Endothelial cell of umbilical vein (primary cell): ENCODE measurements around the gene OGFRL1. TPM values are rescaled to one million over a fixed set of nuclear protein-coding genes. Genes with fewer than 3 reads are reported as not detected.

ENCODE experiments used
- BruUV-seq: library from RNA; stranded (reverse); fragments of 400-500 nt; replicated peaks from 2 replicates; lab custom pipeline; 2021; lab: Mats Ljungman, UMichigan
- CTCF ChIA-PET: fragments of 300-600, 350-600 bp; sonication (Branson Sonifier 250); formaldehyde crosslinking; loops from one replicate; lab custom pipeline; 2021; ENCODE audit warnings: antibody characterized with exemption, inconsistent platforms; lab: Charles Lee
- POLR2A ChIA-PET: fragments of 300-600, 350-600 bp; sonication (Branson Sonifier 250); formaldehyde crosslinking; loops from one replicate; lab custom pipeline; 2021; ENCODE audit warnings: antibody characterized with exemption, inconsistent platforms; lab: Charles Lee
- DNase-seq: peaks from one replicate; pipeline ENCODE4 v3.0.0-alpha.2; 2011; ENCODE audit warnings: low read depth, low spot score
- FAIRE-seq: peaks from 2 replicates; lab custom pipeline; 2011; peaks lifted over from hg19 to GRCh38; lab: Jason Lieb, UNC
- H2AFZ ChIP-seq: 2 replicates; pipeline ENCODE4 v1.6.0; 2012; ENCODE audit warnings: low read depth, low read length, control low read depth, inconsistent platforms
- H3K27ac ChIP-seq: 2 replicates; pipeline ENCODE4 v1.5.1; 2011; ENCODE audit warnings: low read depth, mild to moderate bottlenecking, control low read depth, low read length, moderate library complexity; ENCODE audit not compliant: insufficient read depth
- H3K27me3 ChIP-seq, 2 experiments: 2 replicates each; pipeline versions ENCODE4 v1.6.0 to v1.6.1; 2011; ENCODE audit warnings: low read length in 2 of 2, mixed read lengths in 1 of 2; ENCODE audit not compliant: control insufficient read depth in 2 of 2, insufficient read depth in 2 of 2
- H3K36me3 ChIP-seq, 2 experiments: 2 replicates in 1 of 2; 3 replicates in 1 of 2; pipeline ENCODE4 v1.5.1; 2011; ENCODE audit warnings: low read length in 2 of 2, mild to moderate bottlenecking in 1 of 2, moderate library complexity in 1 of 2; ENCODE audit not compliant: control insufficient read depth in 2 of 2, insufficient read depth in 2 of 2; ENCODE audit errors: extremely low read depth in 1 of 2
- H3K4me1 ChIP-seq: 3 replicates; pipeline ENCODE4 v1.5.1; 2011; ENCODE audit warnings: mild to moderate bottlenecking, low read length; ENCODE audit not compliant: control insufficient read depth, insufficient read depth; ENCODE audit errors: extremely low read depth
- H3K4me2 ChIP-seq: 2 replicates; pipeline ENCODE4 v1.6.1; 2011; ENCODE audit warnings: low read length, control low read depth, mixed read lengths; ENCODE audit not compliant: insufficient read depth
- H3K4me3 ChIP-seq, 3 experiments: fragments of 200-600 bp in 1 of 3; sonication (generic), shearing (Covaris generic) in 1 of 3; replicated peaks in 1 of 3; 2 replicates each; pipeline ENCODE4 v1.5.1; 2011 to 2016; ENCODE audit warnings: control low read depth in 3 of 3, low read length in 3 of 3, mild to moderate bottlenecking in 2 of 3, inconsistent platforms in 1 of 3, low read depth in 1 of 3, moderate library complexity in 1 of 3; ENCODE audit not compliant: insufficient read depth in 1 of 3
- H3K79me2 ChIP-seq: 2 replicates; pipeline ENCODE4 v1.6.0; 2012; ENCODE audit warnings: low read length, inconsistent platforms; ENCODE audit not compliant: control insufficient read depth, insufficient read depth
- H3K9ac ChIP-seq: replicated peaks from 2 replicates; pipeline ENCODE3; 2011; ENCODE audit warnings: low read length, control low read depth; ENCODE audit not compliant: insufficient read depth; ENCODE audit errors: extremely low read depth
- H3K9me1 ChIP-seq: replicated peaks from 3 replicates; pipeline ENCODE4 v1.6.0; 2011; ENCODE audit warnings: mild to moderate bottlenecking, low read length; ENCODE audit not compliant: control insufficient read depth, insufficient read depth; ENCODE audit errors: extremely low read depth
- H3K9me3 ChIP-seq: replicated peaks from 2 replicates; pipeline ENCODE4 v1.5.1; 2012; ENCODE audit warnings: low read length, inconsistent platforms; ENCODE audit not compliant: control insufficient read depth, insufficient read depth
- H4K20me1 ChIP-seq: replicated peaks from 2 replicates; pipeline ENCODE3; 2011; ENCODE audit warnings: mild to moderate bottlenecking, low read length; ENCODE audit not compliant: control insufficient read depth, insufficient read depth; ENCODE audit errors: extremely low read depth
- CTCF ChIP-seq, 2 donors: IDR thresholded peaks; 1 replicate in 1 of 2; 2 replicates in 1 of 2; pipeline ENCODE4 v1.5.1; 2011; ENCODE audit warnings: low read length in 2 of 2, mild to moderate bottlenecking in 2 of 2, moderate library complexity in 2 of 2, control low read depth in 1 of 2, inconsistent platforms in 1 of 2, low read depth in 1 of 2; ENCODE audit not compliant: insufficient read depth in 1 of 2; ENCODE audit errors: extremely low read depth in 1 of 2
- EZH2 ChIP-seq: IDR thresholded peaks from 2 replicates; pipeline ENCODE4 v1.6.1; 2012; ENCODE audit warnings: borderline replicate concordance, low read depth, mild to moderate bottlenecking, moderate library complexity, low read length, inconsistent platforms; ENCODE audit not compliant: severe bottlenecking
- FOS ChIP-seq: IDR thresholded peaks from 2 replicates; pipeline ENCODE4 v1.6.1; 2011; ENCODE audit warnings: mild to moderate bottlenecking, low read length, moderate library complexity, borderline replicate concordance; ENCODE audit not compliant: insufficient read depth
- GATA2 ChIP-seq: IDR thresholded peaks from 2 replicates; pipeline ENCODE4 v1.7.0; 2011; ENCODE audit warnings: low read depth, mild to moderate bottlenecking, moderate library complexity, mixed read lengths, low read length; ENCODE audit not compliant: insufficient read length, insufficient read depth
- JUN ChIP-seq: IDR thresholded peaks from 2 replicates; pipeline ENCODE4 v1.6.1; 2011; ENCODE audit warnings: borderline replicate concordance, low read depth; ENCODE audit not compliant: insufficient read length, insufficient read depth
- MAX ChIP-seq: IDR thresholded peaks from 2 replicates; pipeline ENCODE4 v1.6.1; 2011; ENCODE audit not compliant: insufficient read depth, insufficient read length
- MYC ChIP-seq: IDR thresholded peaks from one replicate; pipeline ENCODE4 v1.6.1; 2011; ENCODE audit warnings: mild to moderate bottlenecking, low read depth, low read length
- dilution Hi-C: fragments of 300-500 bp; cut with MboI; formaldehyde crosslinking; loops from one replicate; pipeline ENCODE4 v1.15.0; 2019; ENCODE audit warnings: low sequenced_read_pairs; ENCODE audit not compliant: extremely low pct_ligation_motif_present
- intact Hi-C: fragments of 100-400 bp; cut with micrococcal nuclease; formaldehyde crosslinking; loops from one replicate; pipeline ENCODE4 v1.10.0; 2022
- polyA plus RNA-seq, 4 experiments: library from polyadenylated mRNA; depleted of rRNA in 3 of 4; stranded (reverse) in 3 of 4; unstranded in 1 of 4; fragments of >200 nt; gene quantifications; 2 replicates each; pipeline versions ENCODE4 v1.2.1 to v1.2.3, GENCODE V29; 2011 to 2012; ENCODE audit warnings: missing spikeins in 1 of 4
- total RNA-seq: library from RNA; stranded (reverse); gene quantifications from 2 replicates; pipeline ENCODE4 v1.2.3, GENCODE V29; 2021

The OGFRL1 gene
- total and polyA plus RNA-seq, 2 donors (not counting 3 experiments of a cell fraction or from before 2014, with no cell fraction given): 3.4 to 19.4 TPM

GRCh38 chr6:71248878-71249544, 39.6 kb upstream of the OGFRL1 start:
- Histone ChIP-seq H3K4me3 (no peak overlapping the region), H3K36me3 (no peaks in the 10 kb centered on the region), H3K27me3 (no peaks in the 10 kb centered on the region), H3K27ac (peak overlapping the region; percentile 73), H3K9ac (no peak overlapping the region), H2AFZ (no peak overlapping the region), H3K79me2 (no peaks in the 10 kb centered on the region), H3K9me1 (no peaks in the 10 kb centered on the region), H3K4me1 (peaks cover 53% of the 10 kb centered on the region), H3K4me2 (peak overlapping the region; percentile 54), H3K9me3 (no peaks in the 10 kb centered on the region), H4K20me1 (no peaks in the 10 kb centered on the region)
- DNase-seq (peak; percentile 52), FAIRE-seq (peak; percentile 18)
- dilution Hi-C loops (no loop called here), intact Hi-C loops (loop anchor here (1.0 kb wide), 3 partner anchors 39 to 232 kb away; partner anchors contain the start of gene OGFRL1)
- TF ChIP-seq FOS (no peak), EZH2 (no peak), MYC (no peak), JUN (peak; percentile 50)
- ChIA-PET CTCF (interaction anchor here (0.9 to 2.6 kb wide), 8 partner anchors 10 to 293 kb away, joined by 3 to 16 read pairs (median 4); partner anchors contain the start of gene OGFRL1), POLR2A (interaction anchor here (2.7 kb wide), 1 partner anchor 39 kb away, joined by 14 read pairs; the partner anchor contains the start of gene OGFRL1)
- BruUV-seq: TSS peak; percentile 20

- POLR2A ChIA-PET: interaction anchor here (0.9 to 2.7 kb wide), 2 partner anchors 38 to 239 kb away, joined by 3 to 14 read pairs; partner anchors contain the start of gene OGFRL1
- Histone ChIP-seq H3K27me3 (no peaks in the 10 kb centered on the region), H2AFZ (peak overlapping the region; percentile 34), H3K4me3 (no peak overlapping the region), H3K9me3 (no peaks in the 10 kb centered on the region), H3K4me2 (peak overlapping the region; percentile 81), H3K9ac (peak overlapping the region; percentile 29), H3K79me2 (no peaks in the 10 kb centered on the region), H3K9me1 (no peaks in the 10 kb centered on the region), H3K4me1 (peaks cover 53% of the 10 kb centered on the region), H3K36me3 (no peaks in the 10 kb centered on the region), H3K27ac (peak overlapping the region; percentile 73), H4K20me1 (no peaks in the 10 kb centered on the region)
- BruUV-seq: no TSS peak
- CTCF ChIA-PET: interaction anchor here (0.9 to 2.5 kb wide), 3 partner anchors 9 to 59 kb away, joined by 3 to 16 read pairs (median 3); partner anchors contain the start of gene OGFRL1
- intact Hi-C loops (no loop called here), dilution Hi-C loops (no loop called here)
- DNase-seq: peak; percentile 78
- TF ChIP-seq MAX: no peak
- peak; percentile 49 for TF ChIP-seq GATA2
- no peak for TF ChIP-seq MYC
- TF ChIP-seq FOS: peak; percentile 64
- no peak for TF ChIP-seq CTCF (IDR thresholded peaks at IDR 0.05; ENCODE audit: extremely low read depth in 1 of 2, insufficient read depth in 1 of 2, low read depth in 1 of 2, low read length in 2 of 2)
- peak; percentile 86 for TF ChIP-seq JUN
- FAIRE-seq: peak; percentile 86
Observed at GRCh38 chr6:71250099-71250602, 38.5 kb upstream of the OGFRL1 start.
